ENCODE results near the gene KIF17.
A peak's percentile ranks its signal among the peaks of the same experiment; 100 is the strongest.

The KIF17 gene

GRCh38 chr1:20661207-20662109 lies 56.3 kb downstream of the KIF17 start, which contains the start of gene DDOST:
DDOST (minus strand) TSS chr1:20661369; CDS start chr1:20661350, 19 bp downstream.
- Histone ChIP-seq H3K27me3 (no peaks in the 10 kb centered on the region), H3K36me3 (peaks cover 14% of the 10 kb centered on the region)

DNA sequence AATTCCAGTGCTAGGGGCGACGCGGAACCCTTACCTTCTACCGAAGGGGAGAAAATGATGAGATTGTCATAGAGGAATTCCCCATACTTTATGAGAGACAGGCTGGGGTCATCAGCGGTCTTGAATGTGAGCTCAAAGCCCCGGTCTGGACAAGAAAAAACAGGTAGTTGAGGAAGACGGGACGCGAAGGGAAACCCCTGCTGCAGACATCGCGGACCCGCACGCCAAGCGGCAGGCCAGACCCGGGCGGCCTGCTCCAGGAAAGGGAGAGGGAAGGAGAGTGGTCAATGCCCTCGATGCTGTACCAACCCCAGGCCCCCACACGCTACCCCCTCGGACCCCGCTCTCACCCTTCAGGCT lies 57.0 kb downstream of the KIF17 start:
- Histone ChIP-seq H3K4me1 (ENCODE audit: control insufficient read depth in 1 of 2, insufficient read depth in 1 of 2, low read depth in 1 of 2, low read length in 1 of 2) (peaks cover 16% of the 10 kb centered on the region in 2 experiments), H3K9me3 (no peaks in the 10 kb centered on the region), H3K4me3 (ENCODE audit: low read depth in 1 of 2, low read length in 1 of 2) (peak overlapping the region; percentile 84 to 86), H3K27ac (peak overlapping the region; percentile 65), H3K36me3 (peaks cover 20% of the 10 kb centered on the region), H3K27me3 (no peaks in the 10 kb centered on the region)
- no peak for TF ChIP-seq CTCF (IDR thresholded peaks at IDR 0.05)

More at GRCh38 chr1:20661207-20662109, 56.3 kb downstream of the KIF17 start, which contains the start of gene DDOST:
- peak; percentile 55 for TF ChIP-seq CTCF (IDR thresholded peaks at IDR 0.05)
- Histone ChIP-seq H3K4me3 (ENCODE audit: low read depth in 1 of 2, low read length in 1 of 2) (peak within 1 kb of the TSS; percentile 84 to 86), H3K4me1 (ENCODE audit: control insufficient read depth in 1 of 2, insufficient read depth in 1 of 2, low read depth in 1 of 2, low read length in 1 of 2) (peaks cover 16% of the 10 kb centered on the region in 2 experiments), H3K27ac (peak within 1 kb of the TSS; percentile 65), H3K9me3 (no peaks in the 10 kb centered on the region)

- peak overlapping the region; percentile 84 to 86 for H3K4me3 ChIP-seq (ENCODE audit: low read depth in 1 of 2, low read length in 1 of 2)
- H3K27me3 ChIP-seq = no peaks in the 10 kb centered on the region
- no peak for TF ChIP-seq CTCF (IDR thresholded peaks at IDR 0.05)
- H3K4me1 ChIP-seq (ENCODE audit: control insufficient read depth in 1 of 2, insufficient read depth in 1 of 2, low read depth in 1 of 2, low read length in 1 of 2) = peaks cover 16% of the 10 kb centered on the region in 2 experiments
- peaks cover 25% of the 10 kb centered on the region for H3K36me3 ChIP-seq
- H3K27ac ChIP-seq = peak overlapping the region; percentile 65
- no peaks in the 10 kb centered on the region for H3K9me3 ChIP-seq
Measured at GRCh38 chr1:20660363-20660762, 57.4 kb downstream of the KIF17 start.

DNA sequence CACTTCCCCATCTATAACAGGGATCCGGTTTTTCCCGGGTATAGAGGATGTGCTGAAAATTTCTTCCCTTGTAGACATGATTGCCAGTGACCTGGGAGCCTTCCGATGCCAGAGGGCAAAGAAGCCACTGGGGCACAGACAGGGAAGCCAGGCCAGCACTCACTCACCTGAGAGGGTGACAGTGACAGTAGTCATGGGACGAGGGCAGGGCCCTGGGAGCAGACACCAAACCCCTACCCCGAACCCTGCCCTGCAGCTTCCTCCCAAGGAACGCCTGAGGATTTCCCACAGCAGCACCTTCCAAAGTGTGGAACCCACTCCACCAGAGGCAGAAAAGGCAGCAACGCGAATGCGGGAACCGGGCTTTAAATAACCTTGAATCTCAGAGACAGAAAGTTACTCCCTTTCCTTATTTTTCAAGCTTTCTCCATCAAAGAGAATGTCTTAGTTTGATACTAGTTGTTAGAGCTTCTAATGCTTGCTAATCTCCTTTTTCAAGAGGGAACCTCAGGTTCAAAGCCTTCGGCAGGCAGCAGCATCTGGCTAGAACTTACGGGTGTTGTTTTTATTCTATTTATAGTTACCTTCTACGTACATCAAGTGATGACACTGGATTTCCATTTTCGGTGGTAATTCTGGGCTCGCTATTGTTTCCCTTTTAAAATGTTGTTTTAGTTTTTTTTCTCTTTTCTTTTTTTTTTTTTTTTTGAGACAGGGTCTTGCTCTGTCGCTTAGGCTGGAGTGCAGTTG lies 59.5 kb downstream of the KIF17 start:
- Histone ChIP-seq H3K4me3 (ENCODE audit: low read depth in 1 of 2, low read length in 1 of 2) (no peak overlapping the region), H3K4me1 (ENCODE audit: control insufficient read depth in 1 of 2, insufficient read depth in 1 of 2, low read depth in 1 of 2, low read length in 1 of 2) (peaks cover 16% of the 10 kb centered on the region in 2 experiments), H3K27ac (no peak overlapping the region), H3K9me3 (no peaks in the 10 kb centered on the region), H3K27me3 (no peaks in the 10 kb centered on the region), H3K36me3 (peaks cover 44% of the 10 kb centered on the region)
- TF ChIP-seq CTCF (IDR thresholded peaks at IDR 0.05) = no peak

DNA sequence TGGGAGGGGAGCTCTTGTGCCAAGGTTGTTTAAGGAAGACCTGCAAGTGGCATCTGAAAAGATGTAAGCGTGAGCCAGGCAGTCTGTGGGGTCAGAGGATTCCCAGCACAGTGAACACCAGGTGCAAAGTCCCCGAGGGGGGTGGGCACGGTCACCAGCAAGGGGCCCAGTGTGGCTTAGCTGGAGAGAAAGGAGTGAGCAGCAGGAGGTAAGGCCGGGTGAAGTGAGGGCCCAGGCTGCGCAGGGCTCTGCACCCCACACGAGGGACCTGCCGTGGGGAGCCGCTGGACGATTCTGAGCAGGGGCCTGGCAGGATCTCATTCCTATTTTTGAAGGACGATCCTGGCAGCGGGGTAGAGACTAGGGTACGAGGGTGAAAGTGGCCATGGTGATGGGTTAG lies 60.8 kb downstream of the KIF17 start:
- Histone ChIP-seq H3K4me3 (ENCODE audit: low read depth in 1 of 2, low read length in 1 of 2) (no peak overlapping the region), H3K4me1 (ENCODE audit: control insufficient read depth in 1 of 2, insufficient read depth in 1 of 2, low read depth in 1 of 2, low read length in 1 of 2) (peaks cover 15 to 16% of the 10 kb centered on the region in 2 experiments), H3K36me3 (peaks cover 57% of the 10 kb centered on the region), H3K27ac (no peak overlapping the region), H3K9me3 (no peaks in the 10 kb centered on the region), H3K27me3 (no peaks in the 10 kb centered on the region)
- TF ChIP-seq CTCF (IDR thresholded peaks at IDR 0.05) = no peak

Measured in neutrophil (primary cell).